ENCODE data around the gene AVEN. TPM values are rescaled to one million over a fixed set of nuclear protein-coding genes. Genes with fewer than 3 reads are reported as not detected.

Gene AVEN
- total and polyA plus RNA-seq, 2 of the 8 experiments (the other 6 are each of a cell fraction or from before 2014, with no cell fraction given): 5.5 to 17.0 TPM

- Histone ChIP-seq H3K9ac (replicated peaks in 1 of 4; ENCODE audit: extremely low read depth in 1 of 4, low read depth in 3 of 4, low read length in 3 of 4) (no peak overlapping the region), H4K20me1 (replicated peaks in 1 of 2; ENCODE audit: control insufficient read depth in 1 of 2, insufficient read depth in 2 of 2, low read length in 2 of 2) (no peaks in the 10 kb centered on the region), H2BK20ac (ENCODE audit: low read length) (no peak overlapping the region), H3K4ac (replicated peaks; ENCODE audit: insufficient read length, low read depth, low read length) (no peak overlapping the region), H3K14ac (ENCODE audit: insufficient read length) (no peak overlapping the region), H2AFZ (ENCODE audit: low read length) (no peak overlapping the region), H2BK5ac (ENCODE audit: low read depth, low read length) (no peak overlapping the region), H3K56ac (replicated peaks; ENCODE audit: insufficient read length, low read depth, low read length) (no peak overlapping the region), H4K8ac (ENCODE audit: extremely low read depth, insufficient read depth, low read length) (no peak overlapping the region), H2AK5ac (ENCODE audit: low read depth, low read length) (no peak overlapping the region), H3K23ac (ENCODE audit: insufficient read length) (no peak overlapping the region), H3K79me2 (ENCODE audit: control insufficient read depth in 1 of 2, insufficient read depth in 2 of 2, low read length in 2 of 2) (no peaks in the 10 kb centered on the region), H2BK15ac (ENCODE audit: low read length) (no peak overlapping the region), H3K23me2 (ENCODE audit: low read depth, low read length) (no peaks in the 10 kb centered on the region), H4K5ac (ENCODE audit: insufficient read length, low read depth, low read length) (no peak overlapping the region), H3K9me3 (ENCODE audit: insufficient read depth in 2 of 2, low read depth in 1 of 2, low read length in 1 of 2) (no peaks in the 10 kb centered on the region; a peak in 1 of 4 replicates), H3K36me3 (ENCODE audit: control insufficient read depth in 2 of 4, insufficient read depth in 4 of 4, low read length in 3 of 4) (no peaks in the 10 kb centered on the region), H3K4me3 (ENCODE audit: extremely low read depth in 1 of 4, insufficient read depth in 2 of 4, low read depth in 3 of 4, low read length in 4 of 4) (no peak overlapping the region), H3K18ac (ENCODE audit: extremely low read depth, low read length) (no peak overlapping the region), H3K27me3 (replicated peaks in 1 of 4; ENCODE audit: control insufficient read depth in 3 of 4, extremely low read depth in 1 of 4, insufficient read depth in 3 of 4, low read length in 3 of 4) (no peaks in the 10 kb centered on the region), H3K79me1 (ENCODE audit: low read depth, low read length) (no peaks in the 10 kb centered on the region), H4K91ac (replicated peaks; ENCODE audit: insufficient read length, low read length) (no peak overlapping the region), H2BK12ac (ENCODE audit: low read depth, low read length) (no peak overlapping the region), H3K27ac (ENCODE audit: low read depth, low read length) (no peak overlapping the region), H3K4me2 (ENCODE audit: insufficient read depth in 1 of 2, low read depth in 2 of 2, low read length in 2 of 2) (no peak overlapping the region), H2BK120ac (replicated peaks; ENCODE audit: low read depth, low read length) (no peak overlapping the region), H3K4me1 (replicated peaks in 1 of 4; ENCODE audit: control insufficient read depth in 3 of 4, insufficient read depth in 4 of 4, low read length in 3 of 4) (no peaks in the 10 kb centered on the region; a peak in 1 of 7 replicates)
- no peak for DNase-seq (ENCODE audit: low read depth in 1 of 2, low spot score in 2 of 2)
- FAIRE-seq: no peak
- WGBS, 2 experiments (ENCODE audit: extremely low coverage in 1 of 2, insufficient coverage in 1 of 2, insufficient read length in 1 of 2, insufficient replicate concordance in 2 of 2, low coverage in 1 of 2, low lambda C conversion rate in 2 of 2, missing lambda C conversion rate in 1 of 2): 95% methylated on average over 1 of the region's 1 CpG; no CpG with 5 or more reads in 1 of the 2 experiments
- CTCF ChIA-PET (ENCODE audit: partially characterized antibody): interaction anchor here (1.5 kb wide), 1 partner anchor 15 kb away, joined by 3 read pairs; no protein-coding TSS in a partner anchor
- POLR2A ChIA-PET (ENCODE audit: partially characterized antibody): no interaction called here
- TF ChIP-seq RBBP5 (IDR thresholded peaks at IDR 0.05; ENCODE audit: borderline replicate concordance, low read depth, low read length) (no peak), HDAC2 (IDR thresholded peaks at IDR 0.05; ENCODE audit: borderline replicate concordance in 1 of 2, low read depth in 2 of 2, low read length in 2 of 2) (no peak), SAP30 (IDR thresholded peaks at IDR 0.05; ENCODE audit: insufficient read depth, insufficient replicate concordance, low read length) (no peak), EGR1 (IDR thresholded peaks at IDR 0.05; ENCODE audit: borderline replicate concordance, low read depth, low read length) (no peak), EP300 (IDR thresholded peaks at IDR 0.05; ENCODE audit: borderline replicate concordance in 1 of 2, low read depth in 2 of 2, low read length in 2 of 2) (no peak), HDAC6 (IDR thresholded peaks at IDR 0.05; ENCODE audit: low read depth, low read length) (no peak)
- TF ChIP-seq, protein P1, sequence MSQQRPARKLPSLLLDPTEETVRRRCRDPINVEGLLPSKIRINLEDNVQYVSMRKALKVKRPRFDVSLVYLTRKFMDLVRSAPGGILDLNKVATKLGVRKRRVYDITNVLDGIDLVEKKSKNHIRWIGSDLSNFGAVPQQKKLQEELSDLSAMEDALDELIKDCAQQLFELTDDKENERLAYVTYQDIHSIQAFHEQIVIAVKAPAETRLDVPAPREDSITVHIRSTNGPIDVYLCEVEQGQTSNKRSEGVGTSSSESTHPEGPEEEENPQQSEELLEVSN (IDR thresholded peaks at IDR 0.05): no peak
These were observed 92.9 kb downstream of the AVEN start for GRCh38 chr15:33946152-33946551.

Measured in H1 (cell line).